ENCODE measurements around the gene MUSTN1. TPM values are rescaled to one million over a fixed set of nuclear protein-coding genes. Genes with fewer than 3 reads are reported as not detected.

MUSTN1 gene
- total and polyA plus RNA-seq, 2 donors (not counting 3 experiments of a cell fraction or from before 2014, with no cell fraction given) = 1.1 to 2.2 TPM

DNA sequence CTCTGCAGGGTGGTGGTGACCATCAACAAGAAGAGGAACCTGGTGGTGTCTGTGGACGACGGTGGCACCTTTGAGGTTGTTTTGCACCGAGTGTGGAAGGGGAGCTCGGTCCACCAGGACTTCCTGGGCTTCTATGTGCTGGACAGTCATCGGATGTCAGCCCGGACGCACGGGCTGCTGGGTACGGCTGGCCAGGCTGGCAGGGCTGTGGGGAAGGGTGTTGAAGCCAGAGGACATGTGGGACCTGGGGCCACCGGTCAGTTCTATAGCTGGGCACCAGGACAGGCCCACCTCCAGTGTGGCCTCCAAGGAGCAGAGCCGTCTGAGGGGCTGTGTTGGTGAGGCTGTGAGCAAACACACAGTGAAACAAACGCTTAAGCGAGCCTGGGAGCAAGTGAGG lies 44.1 kb downstream of the MUSTN1 start:
- Histone ChIP-seq H2AFZ (ENCODE audit: low read depth, low read length) (no peak overlapping the region), H3K9me3 (replicated peaks; ENCODE audit: control insufficient read depth, insufficient read depth, low read length) (no peaks in the 10 kb centered on the region), H3K36me3 (ENCODE audit: control insufficient read depth in 2 of 2, extremely low read depth in 1 of 2, insufficient read depth in 2 of 2, low read length in 2 of 2) (no peaks in the 10 kb centered on the region), H3K4me3 (replicated peaks in 1 of 3; ENCODE audit: insufficient read depth in 1 of 3, low read depth in 1 of 3, low read length in 3 of 3) (no peak overlapping the region), H3K4me2 (ENCODE audit: insufficient read depth, low read length) (no peak overlapping the region), H3K79me2 (ENCODE audit: control insufficient read depth, insufficient read depth, low read length) (no peaks in the 10 kb centered on the region), H3K9me1 (replicated peaks; ENCODE audit: control insufficient read depth, extremely low read depth, insufficient read depth, low read length) (no peaks in the 10 kb centered on the region), H3K9ac (replicated peaks; ENCODE audit: extremely low read depth, insufficient read depth, low read length) (no peak overlapping the region), H4K20me1 (replicated peaks; ENCODE audit: control insufficient read depth, extremely low read depth, insufficient read depth, low read length) (no peaks in the 10 kb centered on the region), H3K4me1 (ENCODE audit: control insufficient read depth, extremely low read depth, insufficient read depth, low read length) (no peaks in the 10 kb centered on the region), H3K27ac (ENCODE audit: insufficient read depth, low read depth, low read length) (no peak overlapping the region), H3K27me3 (ENCODE audit: control insufficient read depth in 2 of 2, insufficient read depth in 2 of 2, low read length in 2 of 2) (no peaks in the 10 kb centered on the region)
- no peak for FAIRE-seq
- CTCF ChIA-PET = interaction anchor here (1.5 kb wide), 1 partner anchor 30 kb away, joined by 3 read pairs; no protein-coding TSS in a partner anchor
- no TSS peak for BruUV-seq (replicated peaks)
- TF ChIP-seq POLR2AphosphoS5 (IDR thresholded peaks at IDR 0.05; ENCODE audit: insufficient read depth, low read depth, low read length) = no peak
- TF ChIP-seq, protein P1, sequence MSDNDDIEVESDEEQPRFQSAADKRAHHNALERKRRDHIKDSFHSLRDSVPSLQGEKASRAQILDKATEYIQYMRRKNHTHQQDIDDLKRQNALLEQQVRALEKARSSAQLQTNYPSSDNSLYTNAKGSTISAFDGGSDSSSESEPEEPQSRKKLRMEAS (IDR thresholded peaks at IDR 0.05; ENCODE audit: insufficient read depth, insufficient read length) = no peak
- no peak for TF ChIP-seq MYC (IDR thresholded peaks at IDR 0.05; ENCODE audit: low read depth, low read length)
- no peak for TF ChIP-seq GATA2 (IDR thresholded peaks at IDR 0.05; ENCODE audit: insufficient read depth, insufficient read length, low read depth, low read length)
- TF ChIP-seq FOS (IDR thresholded peaks at IDR 0.05; ENCODE audit: borderline replicate concordance, insufficient read depth, low read length) = no peak
- TF ChIP-seq POLR2A (IDR thresholded peaks at IDR 0.05; ENCODE audit: low read depth, low read length) = no peak
- TF ChIP-seq, protein P2, sequence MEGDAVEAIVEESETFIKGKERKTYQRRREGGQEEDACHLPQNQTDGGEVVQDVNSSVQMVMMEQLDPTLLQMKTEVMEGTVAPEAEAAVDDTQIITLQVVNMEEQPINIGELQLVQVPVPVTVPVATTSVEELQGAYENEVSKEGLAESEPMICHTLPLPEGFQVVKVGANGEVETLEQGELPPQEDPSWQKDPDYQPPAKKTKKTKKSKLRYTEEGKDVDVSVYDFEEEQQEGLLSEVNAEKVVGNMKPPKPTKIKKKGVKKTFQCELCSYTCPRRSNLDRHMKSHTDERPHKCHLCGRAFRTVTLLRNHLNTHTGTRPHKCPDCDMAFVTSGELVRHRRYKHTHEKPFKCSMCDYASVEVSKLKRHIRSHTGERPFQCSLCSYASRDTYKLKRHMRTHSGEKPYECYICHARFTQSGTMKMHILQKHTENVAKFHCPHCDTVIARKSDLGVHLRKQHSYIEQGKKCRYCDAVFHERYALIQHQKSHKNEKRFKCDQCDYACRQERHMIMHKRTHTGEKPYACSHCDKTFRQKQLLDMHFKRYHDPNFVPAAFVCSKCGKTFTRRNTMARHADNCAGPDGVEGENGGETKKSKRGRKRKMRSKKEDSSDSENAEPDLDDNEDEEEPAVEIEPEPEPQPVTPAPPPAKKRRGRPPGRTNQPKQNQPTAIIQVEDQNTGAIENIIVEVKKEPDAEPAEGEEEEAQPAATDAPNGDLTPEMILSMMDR (IDR thresholded peaks at IDR 0.05; ENCODE audit: extremely low read depth in 1 of 2, insufficient read depth in 1 of 2, low read depth in 1 of 2, low read length in 2 of 2) = no peak
- TF ChIP-seq JUN (IDR thresholded peaks at IDR 0.05; ENCODE audit: borderline replicate concordance, insufficient read depth, insufficient read length, low read depth) = no peak
- no peak for TF ChIP-seq EZH2 (IDR thresholded peaks at IDR 0.05; ENCODE audit: borderline replicate concordance, low read depth, low read length, severe bottlenecking)
- POLR2A ChIA-PET = no interaction called here
- DNase-seq (ENCODE audit: low read depth, low spot score) = no peak
- intact Hi-C loops (cut with micrococcal nuclease) (no loop called here), dilution Hi-C loops (cut with MboI; ENCODE audit: extremely low pct_ligation_motif_present, low sequenced_read_pairs) (no loop called here)
